Panc1 (cell line): ENCODE data around the gene CCRL2. TPM values are rescaled to one million over a fixed set of nuclear protein-coding genes. Genes with fewer than 3 reads are reported as not detected.

ENCODE experiments used
- ATAC-seq: fragments of 200-7000 bp; cut with Tn5 transposase; 2 replicates; pipeline ENCODE4 v1.9.1; 2020; ENCODE audit warnings: mild to moderate bottlenecking, moderate library complexity
- BruUV-seq: library from RNA; stranded (reverse); fragments of 400-500 nt; replicated peaks from 2 replicates; lab custom pipeline; 2021; lab: Mats Ljungman, UMichigan
- CTCF ChIA-PET: fragments of 300-600 bp; sonication (Branson Sonifier 250); formaldehyde crosslinking; loops from one replicate; lab custom pipeline; 2022; ENCODE audit warnings: antibody characterized with exemption; lab: Charles Lee
- POLR2A ChIA-PET: fragments of 300-600 bp; sonication (Branson Sonifier 250); formaldehyde crosslinking; loops from one replicate; lab custom pipeline; 2022; ENCODE audit warnings: antibody characterized with exemption; lab: Charles Lee
- DNase-seq: peaks from one replicate; pipeline ENCODE4 v3.0.0-alpha.2; 2010; ENCODE audit warnings: low read depth, low spot score
- H3K27ac ChIP-seq: 2 replicates; pipeline ENCODE4 v1.5.1; 2011; ENCODE audit warnings: mild to moderate bottlenecking, low read length, inconsistent platforms
- H3K27me3 ChIP-seq: fragments of 200-500 bp; sonication (Bioruptor generic); 2 replicates; pipeline ENCODE4 v1.6.0; 2014; ENCODE audit warnings: low read length, inconsistent platforms; ENCODE audit not compliant: control insufficient read depth, insufficient read depth
- H3K36me3 ChIP-seq: fragments of 200-500 bp; sonication (Bioruptor generic); 2 replicates; pipeline ENCODE4 v1.5.1; 2014; ENCODE audit warnings: inconsistent platforms, mild to moderate bottlenecking, low read length, moderate library complexity; ENCODE audit not compliant: control insufficient read depth, insufficient read depth
- H3K4me1 ChIP-seq: 2 replicates; pipeline ENCODE4 v1.5.1; 2011; ENCODE audit warnings: inconsistent platforms, mild to moderate bottlenecking, low read length, moderate library complexity; ENCODE audit not compliant: control insufficient read depth, insufficient read depth
- H3K4me3 ChIP-seq, 2 experiments: 2 replicates each; pipeline ENCODE4 v1.5.1; 2011 to 2012; ENCODE audit warnings: low read depth in 2 of 2, low read length in 2 of 2, mild to moderate bottlenecking in 2 of 2, inconsistent platforms in 1 of 2, moderate library complexity in 1 of 2
- H3K9me3 ChIP-seq: fragments of 200-500 bp; sonication (Bioruptor generic); 2 replicates; pipeline ENCODE4 v1.5.1; 2014; ENCODE audit warnings: low read depth, mild to moderate bottlenecking, inconsistent platforms, low read length, moderate library complexity; ENCODE audit not compliant: control insufficient read depth, insufficient read depth
- CTCF ChIP-seq: fragments of 450-650 bp; IDR thresholded peaks from 2 replicates; pipeline ENCODE4 v1.5.1; 2017; ENCODE audit warnings: mild to moderate bottlenecking
- POLR2AphosphoS5 ChIP-seq: IDR thresholded peaks from 2 replicates; pipeline ENCODE4 v1.6.1; 2012; ENCODE audit warnings: mild to moderate bottlenecking, low read depth, low read length, moderate library complexity
- REST ChIP-seq, 2 experiments: IDR thresholded peaks; 2 replicates each; pipeline ENCODE4 v1.6.1; 2011 to 2012; ENCODE audit warnings: low read depth in 2 of 2, control low read depth in 1 of 2, low read length in 1 of 2, mild to moderate bottlenecking in 1 of 2, moderate library complexity in 1 of 2; ENCODE audit not compliant: insufficient read depth in 1 of 2
- SIN3A ChIP-seq: IDR thresholded peaks from 2 replicates; pipeline ENCODE4 v1.6.1; 2012; ENCODE audit warnings: low read depth, mild to moderate bottlenecking, low read length, moderate library complexity, borderline replicate concordance; ENCODE audit not compliant: insufficient read depth
- TCF7L2 ChIP-seq: IDR thresholded peaks from 2 replicates; pipeline ENCODE4 v1.6.1; 2011; ENCODE audit warnings: mild to moderate bottlenecking, low read depth, low read length, inconsistent platforms
- in situ Hi-C: cut with HindIII; loops from 2 replicates; pipeline ENCODE4 v1.10.0; 2016; ENCODE audit warnings: low sequenced_read_pairs, low pct_unique_long_range_greater_than_20kb
- intact Hi-C: fragments of 100-400 bp; cut with micrococcal nuclease; formaldehyde crosslinking; loops from one replicate; pipeline ENCODE4 v1.10.0; 2022; ENCODE audit not compliant: unreplicated experiment
- total RNA-seq: library from RNA; stranded (reverse); gene quantifications from one replicate; pipeline ENCODE4 v1.2.1, GENCODE V29; 2021; ENCODE audit not compliant: unreplicated experiment

The CCRL2 gene
- total RNA-seq, 1 experiment from 2014 or later, result not detected

- CTCF ChIA-PET, result no interaction called here
- in situ Hi-C loops, result no loop called here
- no peak overlapping the region for H3K4me3 ChIP-seq
Observed at GRCh38 chr3:46408853-46409252, 1.8 kb downstream of the CCRL2 start.

GRCh38 chr3:46409739-46410489 lies 2.9 kb downstream of the CCRL2 start:
- intact Hi-C loops, result no loop called here
- no TSS peak for BruUV-seq

More at GRCh38 chr3:46408853-46409252, 1.8 kb downstream of the CCRL2 start:
- no peaks in the 10 kb centered on the region for H3K9me3 ChIP-seq
- POLR2A ChIA-PET, result no interaction called here
- H3K27ac ChIP-seq, result no peak overlapping the region
- ATAC-seq, result no peak
- no TSS peak for BruUV-seq
- H3K27me3 ChIP-seq, result no peaks in the 10 kb centered on the region
- no peaks in the 10 kb centered on the region for H3K4me1 ChIP-seq
- DNase-seq, result no peak
- TF ChIP-seq TCF7L2 (no peak), SIN3A (no peak), REST (IDR thresholded peaks at IDR 0.05; ENCODE audit: insufficient read depth in 1 of 2, low read depth in 2 of 2, low read length in 1 of 2) (no peak), POLR2AphosphoS5 (no peak), CTCF (no peak)
- H3K36me3 ChIP-seq, result no peaks in the 10 kb centered on the region
- intact Hi-C loops, result no loop called here

More at GRCh38 chr3:46409739-46410489, 2.9 kb downstream of the CCRL2 start:
- DNase-seq, result no peak
- Histone ChIP-seq H3K27ac (no peak overlapping the region), H3K27me3 (no peaks in the 10 kb centered on the region), H3K4me3 (no peak overlapping the region), H3K9me3 (no peaks in the 10 kb centered on the region), H3K4me1 (no peaks in the 10 kb centered on the region), H3K36me3 (no peaks in the 10 kb centered on the region)
- ChIA-PET POLR2A (no interaction called here), CTCF (no interaction called here)
- ATAC-seq, result no peak
- in situ Hi-C loops, result no loop called here
- no peak for TF ChIP-seq CTCF
- no peak for TF ChIP-seq SIN3A
- TF ChIP-seq REST (IDR thresholded peaks at IDR 0.05; ENCODE audit: insufficient read depth in 1 of 2, low read depth in 2 of 2, low read length in 1 of 2), result no peak
- no peak for TF ChIP-seq POLR2AphosphoS5
